Suprapubic skin (tissue), 4 donors: Measurements from ENCODE around the gene DCLK2. TPM values are rescaled to one million over a fixed set of nuclear protein-coding genes. Genes with fewer than 3 reads are reported as not detected.

Experiments
- DNase-seq, 2 donors: peaks; one replicate each; pipeline ENCODE4 v3.0.0-alpha.2; 2019; ENCODE audit warnings: low spot score in 2 of 2
- H3K27ac ChIP-seq: fragments of 200-600 bp; sonication (generic); one replicate; pipeline ENCODE4 v1.5.1; 2019
- H3K27me3 ChIP-seq: fragments of 200-600 bp; sonication (generic); one replicate; pipeline ENCODE4 v1.5.1; 2019
- H3K36me3 ChIP-seq: fragments of 200-600 bp; sonication (generic); one replicate; pipeline ENCODE4 v1.5.1; 2019
- H3K4me1 ChIP-seq: fragments of 200-600 bp; sonication (generic); one replicate; pipeline ENCODE4 v1.5.1; 2019
- H3K4me3 ChIP-seq: fragments of 200-600 bp; sonication (generic); one replicate; pipeline ENCODE4 v1.5.1; 2019; ENCODE audit warnings: mild to moderate bottlenecking
- H3K9me3 ChIP-seq: fragments of 200-600 bp; sonication (generic); one replicate; pipeline ENCODE4 v1.5.1; 2019
- CTCF ChIP-seq, 2 donors: fragments of 200-600 bp in 1 of 2; fragments of 450-650 bp in 1 of 2; sonication (generic) in 1 of 2; IDR thresholded peaks; one replicate each; pipeline ENCODE4 v1.5.1; 2016 to 2019; ENCODE audit warnings: antibody characterized with exemption in 2 of 2, mild to moderate bottlenecking in 1 of 2, moderate library complexity in 1 of 2
- EP300 ChIP-seq: sonication (generic); formaldehyde crosslinking; IDR thresholded peaks from one replicate; pipeline ENCODE4 v1.6.1; 2017; ENCODE audit warnings: antibody characterized with exemption
- POLR2A ChIP-seq, 2 donors: fragments of 450-650 bp; IDR thresholded peaks; one replicate each; pipeline ENCODE4 v1.6.1; 2017; ENCODE audit warnings: antibody characterized with exemption in 2 of 2, mild to moderate bottlenecking in 2 of 2, moderate library complexity in 2 of 2
- POLR2AphosphoS5 ChIP-seq, 3 donors: sonication (generic); formaldehyde crosslinking; IDR thresholded peaks; one replicate each; pipeline ENCODE4 v1.6.1; 2017; ENCODE audit warnings: antibody characterized with exemption in 3 of 3
- WGBS: methylation state at CpG from one replicate; pipeline ENCODE4 v1.1.5; 2018; 5-methylcytosine and 5-hydroxymethylcytosine counted together
- total RNA-seq, 4 donors: library from RNA; depleted of rRNA; stranded (reverse); fragments of >200 nt; gene quantifications; one replicate each; pipeline ENCODE4 v1.1.0, GENCODE V29; 2016

The DCLK2 gene
- total RNA-seq, 4 donors from 2014 or later = 0.57 to 3.6 (median 1.9) TPM

GRCh38 chr4:150251752-150252190 is 173.5 kb downstream of the DCLK2 start:
- 76% methylated on average over 7 of the region's 7 CpGs for WGBS
- TF ChIP-seq POLR2A (IDR thresholded peaks at IDR 0.05) (no peak), EP300 (no peak), POLR2AphosphoS5 (IDR thresholded peaks at IDR 0.05) (no peak), CTCF (IDR thresholded peaks at IDR 0.05) (no peak)
- Histone ChIP-seq H3K9me3 (no peaks in the 10 kb centered on the region), H3K27ac (no peak overlapping the region), H3K27me3 (no peaks in the 10 kb centered on the region), H3K36me3 (peaks cover 2% of the 10 kb centered on the region), H3K4me3 (no peak overlapping the region), H3K4me1 (peaks cover 6% of the 10 kb centered on the region)
- DNase-seq = no peak

- Histone ChIP-seq H3K27me3 (no peaks in the 10 kb centered on the region), H3K4me3 (no peak overlapping the region), H3K4me1 (peaks cover 7% of the 10 kb centered on the region), H3K36me3 (peaks cover 2% of the 10 kb centered on the region), H3K9me3 (no peaks in the 10 kb centered on the region), H3K27ac (no peak overlapping the region)
- 88% methylated on average over 6 of the region's 6 CpGs for WGBS
- no peak for DNase-seq
- no peak for TF ChIP-seq EP300
- no peak for TF ChIP-seq POLR2A (IDR thresholded peaks at IDR 0.05)
- TF ChIP-seq CTCF (IDR thresholded peaks at IDR 0.05) = no peak
- TF ChIP-seq POLR2AphosphoS5 (IDR thresholded peaks at IDR 0.05) = no peak
Measured at GRCh38 chr4:150252306-150252705, 174.1 kb downstream of the DCLK2 start.

GRCh38 chr4:150252741-150253140 is 174.5 kb downstream of the DCLK2 start:
- TF ChIP-seq POLR2AphosphoS5 (IDR thresholded peaks at IDR 0.05) (no peak), EP300 (no peak), CTCF (IDR thresholded peaks at IDR 0.05) (no peak), POLR2A (IDR thresholded peaks at IDR 0.05) (no peak)
- no peak for DNase-seq
- Histone ChIP-seq H3K27me3 (no peaks in the 10 kb centered on the region), H3K9me3 (no peaks in the 10 kb centered on the region), H3K27ac (no peak overlapping the region), H3K36me3 (peaks cover 2% of the 10 kb centered on the region), H3K4me3 (no peak overlapping the region), H3K4me1 (peaks cover 7% of the 10 kb centered on the region)
- WGBS = 88% methylated on average over 7 of the region's 7 CpGs

- DNase-seq = no peak
- H3K27ac ChIP-seq = no peak overlapping the region
- peaks cover 2% of the 10 kb centered on the region for H3K36me3 ChIP-seq
- H3K4me1 ChIP-seq = peaks cover 7% of the 10 kb centered on the region
- no peak overlapping the region for H3K4me3 ChIP-seq
- H3K9me3 ChIP-seq = no peaks in the 10 kb centered on the region
- TF ChIP-seq CTCF (IDR thresholded peaks at IDR 0.05) (no peak), EP300 (no peak), POLR2AphosphoS5 (IDR thresholded peaks at IDR 0.05) (no peak), POLR2A (IDR thresholded peaks at IDR 0.05) (no peak)
- WGBS = 96% methylated on average over 11 of the region's 11 CpGs
- no peaks in the 10 kb centered on the region for H3K27me3 ChIP-seq
Measured at GRCh38 chr4:150253416-150253815, 175.2 kb downstream of the DCLK2 start.

GRCh38 chr4:150253965-150254630 is 175.9 kb downstream of the DCLK2 start:
- no peaks in the 10 kb centered on the region for H3K9me3 ChIP-seq
- DNase-seq = no peak
- no peak overlapping the region for H3K4me3 ChIP-seq
- H3K36me3 ChIP-seq = peaks cover 2% of the 10 kb centered on the region
- TF ChIP-seq POLR2AphosphoS5 (IDR thresholded peaks at IDR 0.05) (no peak), EP300 (no peak), POLR2A (IDR thresholded peaks at IDR 0.05) (no peak), CTCF (IDR thresholded peaks at IDR 0.05) (no peak)
- WGBS = 95% methylated on average over 18 of the region's 18 CpGs
- peaks cover 7% of the 10 kb centered on the region for H3K4me1 ChIP-seq
- H3K27me3 ChIP-seq = no peaks in the 10 kb centered on the region
- H3K27ac ChIP-seq = no peak overlapping the region
